ENCODE data around the gene C19orf73. TPM values are rescaled to one million over a fixed set of nuclear protein-coding genes. Genes with fewer than 3 reads are reported as not detected.

The C19orf73 gene
- total and polyA plus RNA-seq, 9 of the 15 experiments (the other 6 are each of a cell fraction or from before 2014, with no cell fraction given), result 0.08 to 7.4 (median 1.4) TPM

DNA sequence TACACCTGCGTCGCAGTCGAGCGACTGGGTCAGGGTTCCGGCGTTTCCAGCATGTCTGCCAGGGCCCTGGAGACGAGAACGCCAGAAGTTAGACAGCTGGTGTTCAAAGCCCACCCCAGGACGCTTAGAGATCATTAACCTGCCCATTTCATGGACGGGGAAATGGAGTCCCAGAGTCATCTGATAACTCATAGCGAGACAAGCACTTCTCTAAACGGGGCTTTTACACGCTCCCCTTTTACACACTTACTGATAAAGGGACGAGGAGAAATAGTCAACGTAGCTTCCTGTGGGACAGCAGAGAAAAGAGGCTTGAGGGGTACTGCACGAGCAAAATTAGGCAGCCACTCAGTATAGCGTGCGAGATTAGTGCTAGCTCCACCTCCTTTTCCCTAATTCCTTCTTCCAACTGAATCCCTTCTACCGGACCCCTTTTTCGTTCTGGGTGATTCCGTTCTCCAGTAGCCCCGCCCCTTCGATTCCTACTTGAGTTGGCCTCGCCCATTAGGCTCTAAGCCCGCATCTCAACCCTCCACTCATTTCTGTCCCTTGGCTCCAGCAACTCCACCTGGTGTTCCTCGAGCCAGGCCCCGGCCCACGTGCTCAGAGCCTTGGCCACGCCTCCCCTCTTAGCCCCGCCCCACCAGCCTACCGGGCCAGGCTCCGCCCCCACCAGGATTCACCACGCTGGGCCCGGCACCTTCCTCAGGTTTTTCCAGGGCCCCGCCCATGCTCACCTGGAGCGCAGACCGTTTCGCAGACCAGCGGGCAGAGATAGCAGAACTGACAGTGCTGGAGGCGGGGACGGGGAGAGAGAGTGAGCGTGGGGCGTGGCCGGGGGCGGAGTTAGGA is 32.5 kb upstream of the C19orf73 start (continued):
- TF ChIP-seq, protein P1, sequence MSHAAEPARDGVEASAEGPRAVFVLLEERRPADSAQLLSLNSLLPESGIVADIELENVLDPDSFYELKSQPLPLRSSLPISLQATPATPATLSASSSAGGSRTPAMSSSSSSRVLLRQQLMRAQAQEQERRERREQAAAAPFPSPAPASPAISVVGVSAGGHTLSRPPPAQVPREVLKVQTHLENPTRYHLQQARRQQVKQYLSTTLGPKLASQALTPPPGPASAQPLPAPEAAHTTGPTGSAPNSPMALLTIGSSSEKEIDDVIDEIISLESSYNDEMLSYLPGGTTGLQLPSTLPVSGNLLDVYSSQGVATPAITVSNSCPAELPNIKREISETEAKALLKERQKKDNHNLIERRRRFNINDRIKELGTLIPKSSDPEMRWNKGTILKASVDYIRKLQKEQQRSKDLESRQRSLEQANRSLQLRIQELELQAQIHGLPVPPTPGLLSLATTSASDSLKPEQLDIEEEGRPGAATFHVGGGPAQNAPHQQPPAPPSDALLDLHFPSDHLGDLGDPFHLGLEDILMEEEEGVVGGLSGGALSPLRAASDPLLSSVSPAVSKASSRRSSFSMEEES (CRISPR knock-in tag; IDR thresholded peaks at IDR 0.05), result no peak
- TF ChIP-seq SOX6 (IDR thresholded peaks at IDR 0.05), result 0 out of 2 replicates have a peak, but pooled peaks have one; percentile 27
- no peak for TF ChIP-seq ZNF57 (CRISPR knock-in tag; IDR thresholded peaks at IDR 0.05)
- no peak for TF ChIP-seq ZNF785 (CRISPR knock-in tag; IDR thresholded peaks at IDR 0.05)
- no peak for TF ChIP-seq MCM5 (IDR thresholded peaks at IDR 0.05; ENCODE audit: low read depth)
- TF ChIP-seq NFRKB (IDR thresholded peaks at IDR 0.05; ENCODE audit: low read depth), result no peak
- no peak for TF ChIP-seq TBL1XR1 (IDR thresholded peaks at IDR 0.05; ENCODE audit: low read length in 2 of 2)
- no peak for TF ChIP-seq BACH1 (tag; IDR thresholded peaks at IDR 0.05)
- TF ChIP-seq ZNF23 (CRISPR knock-in tag; IDR thresholded peaks at IDR 0.05), result no peak
- TF ChIP-seq FOS (IDR thresholded peaks at IDR 0.05; ENCODE audit: extremely low read depth, insufficient read length), result no peak
- TF ChIP-seq BHLHE40 (IDR thresholded peaks at IDR 0.05; ENCODE audit: low read length), result peak; percentile 83
- no peak for TF ChIP-seq TSC22D4 (tag; IDR thresholded peaks at IDR 0.05)
- TF ChIP-seq SMAD3 (CRISPR knock-in tag; conservative IDR thresholded peaks at IDR 0.05), result no peak
- no peak for TF ChIP-seq ZC3H4 (CRISPR knock-in tag; IDR thresholded peaks at IDR 0.05; ENCODE audit: borderline replicate concordance)
- no peak for TF ChIP-seq CEBPG (CRISPR knock-in tag; IDR thresholded peaks at IDR 0.05)
- no peak for TF ChIP-seq CEBPG (tag; conservative IDR thresholded peaks at IDR 0.05 in 1 of 2, IDR thresholded peaks at IDR 0.05 in 1 of 2)
- no peak for TF ChIP-seq DNMT1 (IDR thresholded peaks at IDR 0.05)
- TF ChIP-seq GTF2A2 (tag; IDR thresholded peaks at IDR 0.05), result no peak
- TF ChIP-seq, protein P2, sequence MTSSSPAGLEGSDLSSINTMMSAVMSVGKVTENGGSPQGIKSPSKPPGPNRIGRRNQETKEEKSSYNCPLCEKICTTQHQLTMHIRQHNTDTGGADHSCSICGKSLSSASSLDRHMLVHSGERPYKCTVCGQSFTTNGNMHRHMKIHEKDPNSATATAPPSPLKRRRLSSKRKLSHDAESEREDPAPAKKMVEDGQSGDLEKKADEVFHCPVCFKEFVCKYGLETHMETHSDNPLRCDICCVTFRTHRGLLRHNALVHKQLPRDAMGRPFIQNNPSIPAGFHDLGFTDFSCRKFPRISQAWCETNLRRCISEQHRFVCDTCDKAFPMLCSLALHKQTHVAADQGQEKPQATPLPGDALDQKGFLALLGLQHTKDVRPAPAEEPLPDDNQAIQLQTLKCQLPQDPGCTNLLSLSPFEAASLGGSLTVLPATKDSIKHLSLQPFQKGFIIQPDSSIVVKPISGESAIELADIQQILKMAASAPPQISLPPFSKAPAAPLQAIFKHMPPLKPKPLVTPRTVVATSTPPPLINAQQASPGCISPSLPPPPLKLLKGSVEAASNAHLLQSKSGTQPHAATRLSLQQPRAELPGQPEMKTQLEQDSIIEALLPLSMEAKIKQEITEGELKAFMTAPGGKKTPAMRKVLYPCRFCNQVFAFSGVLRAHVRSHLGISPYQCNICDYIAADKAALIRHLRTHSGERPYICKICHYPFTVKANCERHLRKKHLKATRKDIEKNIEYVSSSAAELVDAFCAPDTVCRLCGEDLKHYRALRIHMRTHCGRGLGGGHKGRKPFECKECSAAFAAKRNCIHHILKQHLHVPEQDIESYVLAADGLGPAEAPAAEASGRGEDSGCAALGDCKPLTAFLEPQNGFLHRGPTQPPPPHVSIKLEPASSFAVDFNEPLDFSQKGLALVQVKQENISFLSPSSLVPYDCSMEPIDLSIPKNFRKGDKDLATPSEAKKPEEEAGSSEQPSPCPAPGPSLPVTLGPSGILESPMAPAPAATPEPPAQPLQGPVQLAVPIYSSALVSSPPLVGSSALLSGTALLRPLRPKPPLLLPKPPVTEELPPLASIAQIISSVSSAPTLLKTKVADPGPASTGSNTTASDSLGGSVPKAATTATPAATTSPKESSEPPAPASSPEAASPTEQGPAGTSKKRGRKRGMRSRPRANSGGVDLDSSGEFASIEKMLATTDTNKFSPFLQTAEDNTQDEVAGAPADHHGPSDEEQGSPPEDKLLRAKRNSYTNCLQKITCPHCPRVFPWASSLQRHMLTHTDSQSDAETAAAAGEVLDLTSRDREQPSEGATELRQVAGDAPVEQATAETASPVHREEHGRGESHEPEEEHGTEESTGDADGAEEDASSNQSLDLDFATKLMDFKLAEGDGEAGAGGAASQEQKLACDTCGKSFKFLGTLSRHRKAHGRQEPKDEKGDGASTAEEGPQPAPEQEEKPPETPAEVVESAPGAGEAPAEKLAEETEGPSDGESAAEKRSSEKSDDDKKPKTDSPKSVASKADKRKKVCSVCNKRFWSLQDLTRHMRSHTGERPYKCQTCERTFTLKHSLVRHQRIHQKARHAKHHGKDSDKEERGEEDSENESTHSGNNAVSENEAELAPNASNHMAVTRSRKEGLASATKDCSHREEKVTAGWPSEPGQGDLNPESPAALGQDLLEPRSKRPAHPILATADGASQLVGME (CRISPR knock-in tag; IDR thresholded peaks at IDR 0.05), result no peak
- TF ChIP-seq MCM7 (IDR thresholded peaks at IDR 0.05), result no peak
- TF ChIP-seq GATA2 (CRISPR knock-in tag; IDR thresholded peaks at IDR 0.05), result peak; percentile 34
- TF ChIP-seq, protein P3, sequence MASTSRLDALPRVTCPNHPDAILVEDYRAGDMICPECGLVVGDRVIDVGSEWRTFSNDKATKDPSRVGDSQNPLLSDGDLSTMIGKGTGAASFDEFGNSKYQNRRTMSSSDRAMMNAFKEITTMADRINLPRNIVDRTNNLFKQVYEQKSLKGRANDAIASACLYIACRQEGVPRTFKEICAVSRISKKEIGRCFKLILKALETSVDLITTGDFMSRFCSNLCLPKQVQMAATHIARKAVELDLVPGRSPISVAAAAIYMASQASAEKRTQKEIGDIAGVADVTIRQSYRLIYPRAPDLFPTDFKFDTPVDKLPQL (IDR thresholded peaks at IDR 0.05; ENCODE audit: extremely low read depth, insufficient read length), result peak; percentile 37

Measured in K562 (cell line).